GM08714 (cell line): ENCODE results near the gene IQCH.

Experiments
- H3K4me3 ChIP-seq: fragments of 200-500 bp; sonication (Bioruptor generic); 2 replicates; pipeline ENCODE4 v1.5.1; 2014; ENCODE audit warnings: mild to moderate bottlenecking, low read length, inconsistent platforms
- ZNF274 ChIP-seq: IDR thresholded peaks from 2 replicates; pipeline ENCODE4 v1.6.1; 2012; ENCODE audit warnings: mild to moderate bottlenecking, low read depth, low read length

Gene IQCH

GRCh38 chr15:67370206-67370954, 115.8 kb downstream of the IQCH start:
- TF ChIP-seq ZNF274 = no peak
- no peak overlapping the region for H3K4me3 ChIP-seq

- no peak for TF ChIP-seq ZNF274
- H3K4me3 ChIP-seq = no peak overlapping the region
These were observed 118.0 kb downstream of the IQCH start for GRCh38 chr15:67372543-67372942.

GRCh38 chr15:67372986-67373675, 118.5 kb downstream of the IQCH start:
- H3K4me3 ChIP-seq = no peak overlapping the region
- TF ChIP-seq ZNF274 = no peak

GRCh38 chr15:67373971-67374370, 119.4 kb downstream of the IQCH start:
- TF ChIP-seq ZNF274 = no peak
- no peak overlapping the region for H3K4me3 ChIP-seq

- TF ChIP-seq ZNF274 = no peak
- H3K4me3 ChIP-seq = no peak overlapping the region
These were observed 124.9 kb downstream of the IQCH start for GRCh38 chr15:67379530-67379929.

GRCh38 chr15:67380921-67381320, 126.3 kb downstream of the IQCH start:
- no peak for TF ChIP-seq ZNF274
- no peak overlapping the region for H3K4me3 ChIP-seq

GRCh38 chr15:67381416-67382045, 126.9 kb downstream of the IQCH start:
- no peak for TF ChIP-seq ZNF274
- no peak overlapping the region for H3K4me3 ChIP-seq

GRCh38 chr15:67382723-67383122, 128.1 kb downstream of the IQCH start:
- no peak for TF ChIP-seq ZNF274
- no peak overlapping the region for H3K4me3 ChIP-seq

GRCh38 chr15:67383899-67384298, 129.3 kb downstream of the IQCH start:
- TF ChIP-seq ZNF274 = no peak
- H3K4me3 ChIP-seq = no peak overlapping the region

- TF ChIP-seq ZNF274 = no peak
- no peak overlapping the region for H3K4me3 ChIP-seq
These were observed 130.2 kb downstream of the IQCH start for GRCh38 chr15:67384761-67385160.

GRCh38 chr15:67385971-67386370, 131.4 kb downstream of the IQCH start:
- H3K4me3 ChIP-seq = no peak overlapping the region
- no peak for TF ChIP-seq ZNF274

- TF ChIP-seq ZNF274 = no peak
- no peak overlapping the region for H3K4me3 ChIP-seq
These were observed 132.4 kb downstream of the IQCH start for GRCh38 chr15:67386947-67387346.

- TF ChIP-seq ZNF274 = no peak
These were observed 135.4 kb downstream of the IQCH start for GRCh38 chr15:67389975-67390374.

GRCh38 chr15:67394873-67395639, 140.5 kb downstream of the IQCH start:
- no peak for TF ChIP-seq ZNF274
- no peak overlapping the region for H3K4me3 ChIP-seq

More at GRCh38 chr15:67389975-67390374, 135.4 kb downstream of the IQCH start:
- no peak overlapping the region for H3K4me3 ChIP-seq
